Coronary artery (tissue), 2 donors: Measurements from ENCODE around the gene GLRX.

Source experiments
- DNase-seq: peaks from one replicate; pipeline ENCODE4 v3.0.0-alpha.2; 2017; ENCODE audit warnings: low spot score
- H3K27ac ChIP-seq, 2 donors: fragments of 200-600 bp; sonication (generic); one replicate each; pipeline ENCODE4 v1.5.1; 2016 to 2019
- H3K4me3 ChIP-seq: fragments of 200-600 bp; sonication (generic); 2 replicates; pipeline ENCODE4 v1.5.1; 2016; ENCODE audit warnings: mild to moderate bottlenecking, moderate library complexity
- TF ChIP-seq, protein P1 (sequence below): fragments of 200-600 bp; sonication (generic); IDR thresholded peaks from one replicate; pipeline ENCODE4 v1.5.1; 2019; ENCODE audit warnings: antibody characterized with exemption

Gene GLRX

DNA sequence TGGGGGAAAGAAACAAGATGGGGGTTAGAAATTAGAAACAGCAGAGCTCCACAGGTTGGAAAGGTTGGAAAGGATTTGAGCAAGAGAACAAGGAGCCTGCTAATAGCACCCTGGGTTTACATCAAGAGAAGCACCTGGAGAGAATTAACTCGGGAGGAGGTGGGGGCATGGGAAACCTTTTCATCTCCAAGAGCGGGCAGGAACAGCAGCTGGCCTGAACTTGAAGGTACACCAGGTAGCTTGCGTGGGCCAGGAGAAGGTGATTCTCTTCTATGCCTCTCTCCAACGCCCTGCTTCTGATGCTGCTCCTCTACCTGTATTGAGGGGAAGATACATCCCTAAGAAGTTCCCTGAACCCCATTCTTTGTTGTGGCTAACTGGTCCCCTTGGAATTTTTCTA lies 37.1 kb upstream of the GLRX start:
- TF ChIP-seq, protein P1, sequence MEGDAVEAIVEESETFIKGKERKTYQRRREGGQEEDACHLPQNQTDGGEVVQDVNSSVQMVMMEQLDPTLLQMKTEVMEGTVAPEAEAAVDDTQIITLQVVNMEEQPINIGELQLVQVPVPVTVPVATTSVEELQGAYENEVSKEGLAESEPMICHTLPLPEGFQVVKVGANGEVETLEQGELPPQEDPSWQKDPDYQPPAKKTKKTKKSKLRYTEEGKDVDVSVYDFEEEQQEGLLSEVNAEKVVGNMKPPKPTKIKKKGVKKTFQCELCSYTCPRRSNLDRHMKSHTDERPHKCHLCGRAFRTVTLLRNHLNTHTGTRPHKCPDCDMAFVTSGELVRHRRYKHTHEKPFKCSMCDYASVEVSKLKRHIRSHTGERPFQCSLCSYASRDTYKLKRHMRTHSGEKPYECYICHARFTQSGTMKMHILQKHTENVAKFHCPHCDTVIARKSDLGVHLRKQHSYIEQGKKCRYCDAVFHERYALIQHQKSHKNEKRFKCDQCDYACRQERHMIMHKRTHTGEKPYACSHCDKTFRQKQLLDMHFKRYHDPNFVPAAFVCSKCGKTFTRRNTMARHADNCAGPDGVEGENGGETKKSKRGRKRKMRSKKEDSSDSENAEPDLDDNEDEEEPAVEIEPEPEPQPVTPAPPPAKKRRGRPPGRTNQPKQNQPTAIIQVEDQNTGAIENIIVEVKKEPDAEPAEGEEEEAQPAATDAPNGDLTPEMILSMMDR: no peak
- no peak overlapping the region for H3K4me3 ChIP-seq
- H3K27ac ChIP-seq: peak overlapping the region; percentile 87 to 92
- no peak for DNase-seq

DNA sequence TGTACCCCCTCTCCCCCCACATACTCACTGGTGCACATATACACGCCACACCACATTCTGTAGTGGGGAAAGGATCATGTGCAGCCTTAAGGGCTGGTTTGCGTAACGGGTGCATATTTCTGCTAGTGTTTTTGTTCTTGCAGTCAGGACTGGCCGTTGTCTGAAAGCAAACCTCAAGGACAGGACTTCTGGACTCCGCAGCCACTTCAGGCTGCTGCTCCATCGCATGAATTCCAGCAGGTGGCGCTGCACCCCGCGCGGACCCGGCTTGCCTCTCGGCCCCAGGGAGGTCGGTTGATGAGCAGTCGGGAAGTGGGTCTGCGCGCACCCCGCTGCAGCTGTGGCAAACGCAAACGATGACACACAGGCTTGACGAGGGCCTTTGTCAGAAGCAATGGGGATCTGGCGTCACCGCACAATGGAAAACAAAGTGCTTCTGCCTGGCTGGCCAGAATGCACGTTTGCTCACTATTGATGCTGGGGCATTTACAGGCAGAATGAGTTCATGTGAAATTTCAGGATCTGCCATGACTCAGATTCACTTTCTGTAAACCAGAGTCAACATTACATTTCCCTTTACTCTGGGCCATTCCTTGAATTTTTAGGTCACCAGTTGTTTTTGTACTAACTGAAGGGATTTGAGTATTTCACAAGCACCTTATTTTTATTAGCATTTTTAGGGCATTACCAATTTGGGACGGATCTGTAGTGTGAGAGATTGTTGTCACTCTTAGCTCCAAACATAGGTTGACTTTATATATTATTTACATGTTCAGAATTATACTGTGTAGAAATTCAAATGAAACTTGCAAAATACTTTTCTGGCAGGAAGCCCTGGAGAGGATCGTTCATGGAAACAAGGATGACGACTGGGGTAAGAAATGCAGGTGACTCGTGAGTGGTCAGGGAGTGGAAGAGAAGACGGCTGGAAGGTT lies 36.4 kb upstream of the GLRX start:
- TF ChIP-seq, protein P1: peak; percentile 99

DNA sequence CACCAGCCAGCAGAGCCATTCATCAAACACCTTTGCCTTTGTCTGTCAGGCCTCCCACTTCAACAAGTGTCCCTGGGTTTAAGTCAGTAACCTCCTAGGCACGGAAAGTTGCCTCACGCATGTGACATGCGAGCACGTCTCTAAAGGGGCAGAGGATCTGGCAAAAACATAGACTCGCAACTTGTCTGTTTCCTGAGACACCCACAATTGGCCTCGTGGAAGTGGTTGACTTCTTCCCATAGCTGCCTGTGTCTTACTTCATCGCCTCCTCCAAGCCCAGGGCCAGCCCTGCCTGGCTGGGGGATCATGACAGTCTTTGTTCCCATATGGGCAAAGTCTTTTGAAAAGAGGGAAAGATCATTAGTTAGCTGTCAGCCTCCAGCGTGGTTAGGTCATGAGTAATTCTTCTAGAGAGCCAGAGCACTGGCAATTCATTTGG lies 35.5 kb upstream of the GLRX start:
- peak; percentile 91 for DNase-seq
- TF ChIP-seq, protein P1: no peak
- peak overlapping the region; percentile 57 for H3K4me3 ChIP-seq
- H3K27ac ChIP-seq: peak overlapping the region; percentile 87 to 92

More for the DNA sequence above, 36.4 kb upstream of the GLRX start:
- DNase-seq: peak; percentile 99
- Histone ChIP-seq H3K27ac (peak overlapping the region; percentile 87 to 92), H3K4me3 (peak overlapping the region; percentile 57)

DNA sequence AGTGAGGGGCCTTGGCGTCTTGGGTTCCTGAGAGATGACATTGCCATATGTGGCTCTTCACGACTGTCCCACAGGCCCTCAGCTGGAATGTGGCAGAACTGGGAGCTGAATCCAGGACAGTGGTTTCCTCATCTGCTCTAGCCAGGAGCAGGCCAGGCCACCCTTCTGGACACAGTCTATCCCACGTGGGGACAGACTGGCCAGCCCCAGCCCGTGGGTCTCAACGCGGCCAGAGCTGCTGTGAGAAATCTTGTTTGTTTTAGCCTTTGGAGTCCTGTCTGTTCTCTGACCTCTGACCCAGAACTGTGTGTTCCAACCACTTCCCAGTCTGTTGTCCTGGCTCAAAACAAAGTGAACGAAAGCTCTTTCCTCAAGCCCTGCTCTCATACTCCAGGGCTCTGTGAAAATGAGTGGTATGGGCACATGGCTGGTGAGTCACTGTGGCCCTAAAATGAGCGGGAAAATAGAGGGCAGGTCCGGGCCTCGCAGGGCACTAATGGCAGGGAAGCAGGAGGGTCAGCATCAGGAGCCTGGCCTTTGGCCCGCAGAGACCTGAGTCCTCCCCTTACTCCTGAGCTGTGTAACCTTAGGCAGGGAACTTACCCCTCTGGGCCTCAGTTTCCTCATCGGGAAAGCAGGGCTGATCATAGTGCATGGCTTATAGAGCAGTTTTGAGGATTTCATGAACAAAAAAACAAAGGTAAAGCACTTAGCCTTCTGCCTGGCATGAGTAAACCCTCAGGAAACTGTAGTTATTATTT lies 34.8 kb upstream of the GLRX start:
- H3K27ac ChIP-seq: peak overlapping the region; percentile 87 to 92
- TF ChIP-seq, protein P1: no peak
- peak overlapping the region; percentile 57 for H3K4me3 ChIP-seq
- peak; percentile 97 for DNase-seq

DNA sequence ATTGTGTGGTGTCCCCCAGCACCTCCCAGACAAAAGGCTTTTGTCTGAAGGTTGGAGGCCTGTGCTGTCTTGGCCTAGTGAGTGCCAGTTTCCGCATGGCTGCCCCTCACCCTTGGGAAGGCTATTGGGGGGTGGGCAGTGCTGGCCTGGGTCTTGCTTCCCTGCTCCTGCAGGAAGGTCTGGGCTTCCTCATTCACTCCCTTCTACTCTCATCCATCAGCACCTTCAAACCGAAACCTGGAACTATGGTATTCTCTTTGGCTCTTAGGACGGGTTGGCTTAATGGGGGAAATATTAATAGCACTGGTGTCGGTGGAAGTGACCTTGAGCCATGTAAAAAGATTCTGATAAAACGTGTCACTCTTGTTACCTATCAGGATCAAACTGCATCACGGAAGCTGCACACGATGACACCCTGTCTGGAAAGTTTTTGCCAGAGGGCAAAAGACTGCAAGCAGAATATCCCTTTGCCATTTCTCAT lies 34.0 kb upstream of the GLRX start:
- DNase-seq: no peak
- TF ChIP-seq, protein P1: no peak
- H3K27ac ChIP-seq: peak overlapping the region; percentile 87 to 92
- no peak overlapping the region for H3K4me3 ChIP-seq

DNA sequence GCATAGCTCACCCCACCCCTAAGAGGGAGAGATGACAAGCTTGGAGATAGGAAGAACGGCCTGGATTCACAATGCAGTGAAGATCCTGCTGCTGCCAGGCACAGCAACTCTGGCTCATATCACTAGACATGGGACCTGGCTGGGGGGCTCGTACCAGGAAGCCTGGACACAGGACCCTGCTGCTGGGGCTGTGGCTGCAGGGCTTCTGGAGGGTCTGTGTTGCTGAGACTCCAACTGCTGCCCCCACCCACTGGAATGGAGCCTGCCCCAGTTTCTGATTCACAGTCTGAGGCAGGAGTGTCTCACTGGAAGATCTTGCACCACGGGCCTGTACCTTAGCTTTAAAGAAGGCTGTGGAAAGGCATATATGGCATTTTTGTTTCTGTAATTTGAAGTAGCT lies 31.0 kb upstream of the GLRX start:
- Histone ChIP-seq H3K4me3 (no peak overlapping the region), H3K27ac (no peak overlapping the region)
- TF ChIP-seq, protein P1: no peak
- no peak for DNase-seq
